DLD1 (cell line): Measurements from ENCODE around the gene DNAJC9.

Source experiments
- in situ Hi-C: cut with HindIII; loops from 2 replicates; pipeline ENCODE4 v1.10.0; 2017; ENCODE audit warnings: low sequenced_read_pairs

The DNAJC9 gene

GRCh38 chr10:73239908-73240307 lies 7.1 kb downstream of the DNAJC9 start:
- in situ Hi-C loops = no loop called here

- in situ Hi-C loops = no loop called here
Observed at GRCh38 chr10:73238990-73239566, 8.0 kb downstream of the DNAJC9 start.

- in situ Hi-C loops = no loop called here
Observed at GRCh38 chr10:73234695-73235094, 12.4 kb downstream of the DNAJC9 start.

- in situ Hi-C loops = no loop called here
Observed at GRCh38 chr10:73233883-73234282, 13.2 kb downstream of the DNAJC9 start.

GRCh38 chr10:73232887-73233286 lies 14.2 kb downstream of the DNAJC9 start:
- in situ Hi-C loops = no loop called here

- in situ Hi-C loops = no loop called here
Observed at GRCh38 chr10:73229567-73229966, 17.5 kb downstream of the DNAJC9 start.

GRCh38 chr10:73228247-73228646 lies 18.8 kb downstream of the DNAJC9 start:
- in situ Hi-C loops = no loop called here

- in situ Hi-C loops = no loop called here
Observed at GRCh38 chr10:73226663-73227062, 20.4 kb downstream of the DNAJC9 start.

- in situ Hi-C loops = no loop called here
Observed at GRCh38 chr10:73225518-73225917, 21.5 kb downstream of the DNAJC9 start.

GRCh38 chr10:73220989-73221388 lies 26.1 kb downstream of the DNAJC9 start:
- in situ Hi-C loops = no loop called here

- in situ Hi-C loops = no loop called here
Observed at GRCh38 chr10:73219384-73219783, 27.7 kb downstream of the DNAJC9 start.

GRCh38 chr10:73218431-73219191 lies 28.4 kb downstream of the DNAJC9 start:
- in situ Hi-C loops = no loop called here

- in situ Hi-C loops = no loop called here
Observed at GRCh38 chr10:73217628-73218027, 29.4 kb downstream of the DNAJC9 start.

- in situ Hi-C loops = no loop called here
Observed at GRCh38 chr10:73215749-73216148, 31.3 kb downstream of the DNAJC9 start.

GRCh38 chr10:73211106-73211811 lies 35.8 kb downstream of the DNAJC9 start:
- in situ Hi-C loops = no loop called here

GRCh38 chr10:73210395-73211105 lies 36.5 kb downstream of the DNAJC9 start:
- in situ Hi-C loops = no loop called here

GRCh38 chr10:73209705-73210104 lies 37.4 kb downstream of the DNAJC9 start:
- in situ Hi-C loops = no loop called here

- in situ Hi-C loops = no loop called here
Observed at GRCh38 chr10:73207883-73208282, 39.2 kb downstream of the DNAJC9 start.

GRCh38 chr10:73206385-73206784 lies 40.7 kb downstream of the DNAJC9 start:
- in situ Hi-C loops = no loop called here

- in situ Hi-C loops = no loop called here
Observed at GRCh38 chr10:73205890-73206289, 41.2 kb downstream of the DNAJC9 start.

GRCh38 chr10:73205081-73205480 lies 42.0 kb downstream of the DNAJC9 start:
- in situ Hi-C loops = no loop called here
